GM21786 (cell line): ENCODE data around the gene FAM124A.

ENCODE experiments used
- ATAC-seq: cut with Tn5 transposase; IDR thresholded peaks from one replicate; pipeline ENCODE4 v1.9.1; 2021; ENCODE audit not compliant: unreplicated experiment

Gene FAM124A

GRCh38 chr13:51303882-51304281, 81.7 kb downstream of the FAM124A start:
- no peak for ATAC-seq

GRCh38 chr13:51305271-51305967, 83.2 kb downstream of the FAM124A start:
- ATAC-seq: no peak

GRCh38 chr13:51308781-51309180, 86.6 kb downstream of the FAM124A start:
- ATAC-seq: no peak

GRCh38 chr13:51311231-51311630, 89.0 kb downstream of the FAM124A start:
- ATAC-seq: no peak

GRCh38 chr13:51311957-51312520, 89.8 kb downstream of the FAM124A start:
- no peak for ATAC-seq

- no peak for ATAC-seq
Observed at GRCh38 chr13:51313619-51314018, 91.4 kb downstream of the FAM124A start.

- ATAC-seq: no peak
Observed at GRCh38 chr13:51317262-51317661, 95.1 kb downstream of the FAM124A start.

- no peak for ATAC-seq
Observed at GRCh38 chr13:51318015-51318414, 95.8 kb downstream of the FAM124A start.

- no peak for ATAC-seq
Observed at GRCh38 chr13:51318876-51319275, 96.7 kb downstream of the FAM124A start.

GRCh38 chr13:51321836-51322235, 99.6 kb downstream of the FAM124A start:
- ATAC-seq: no peak

GRCh38 chr13:51322826-51323225, 100.6 kb downstream of the FAM124A start:
- no peak for ATAC-seq

GRCh38 chr13:51323824-51324511, 101.8 kb downstream of the FAM124A start:
- no peak for ATAC-seq

GRCh38 chr13:51324714-51325420, 102.7 kb downstream of the FAM124A start:
- no peak for ATAC-seq

- ATAC-seq: no peak
Observed at GRCh38 chr13:51325837-51326236, 103.6 kb downstream of the FAM124A start.

GRCh38 chr13:51326777-51327176, 104.6 kb downstream of the FAM124A start:
- ATAC-seq: no peak

- no peak for ATAC-seq
Observed at GRCh38 chr13:51327961-51328360, 105.8 kb downstream of the FAM124A start.

- ATAC-seq: no peak
Observed at GRCh38 chr13:51328488-51328887, 106.3 kb downstream of the FAM124A start.

GRCh38 chr13:51329606-51330005, 107.4 kb downstream of the FAM124A start:
- no peak for ATAC-seq

- ATAC-seq: peak; percentile 71
Observed at GRCh38 chr13:51330791-51331190, 108.6 kb downstream of the FAM124A start.

GRCh38 chr13:51331354-51331861, 109.2 kb downstream of the FAM124A start:
- ATAC-seq: no peak

GRCh38 chr13:51332566-51333361, 110.6 kb downstream of the FAM124A start:
- no peak for ATAC-seq
